ENCODE results near the gene HDAC8.
A peak's percentile ranks its signal among the peaks of the same experiment; 100 is the strongest.
"Not testable (repeated sequence)": the region's sequence is repeated elsewhere in the genome, so short reads cannot be mapped to it uniquely, and the experiment has no call there.

Gene HDAC8

GRCh38 chrX:72372735-72373134 is 199.9 kb downstream of the HDAC8 start:
- DNase-seq = no peak

- DNase-seq = no peak
Observed at GRCh38 chrX:72371405-72371804, 201.2 kb downstream of the HDAC8 start.

- no peak for DNase-seq
Observed at GRCh38 chrX:72368796-72369195, 203.8 kb downstream of the HDAC8 start.

GRCh38 chrX:72367516-72367915 is 205.1 kb downstream of the HDAC8 start:
- peak; percentile 34 for DNase-seq

- DNase-seq = peak; percentile 34
Observed at GRCh38 chrX:72366701-72367454, 205.8 kb downstream of the HDAC8 start.

- no peak for DNase-seq
Observed at GRCh38 chrX:72366178-72366577, 206.5 kb downstream of the HDAC8 start.

- no peak for DNase-seq
Observed at GRCh38 chrX:72365126-72365525, 207.5 kb downstream of the HDAC8 start.

- DNase-seq = no peak
Observed at GRCh38 chrX:72360326-72360725, 212.3 kb downstream of the HDAC8 start.

- DNase-seq = no peak
Observed at GRCh38 chrX:72358313-72358712, 214.3 kb downstream of the HDAC8 start.

GRCh38 chrX:72352786-72353185 is 219.9 kb downstream of the HDAC8 start:
- no peak for DNase-seq

GRCh38 chrX:72351606-72352334 is 220.9 kb downstream of the HDAC8 start:
- DNase-seq = no peak

- no peak for DNase-seq
Observed at GRCh38 chrX:72349190-72349589, 223.5 kb downstream of the HDAC8 start.

GRCh38 chrX:72348247-72348979 is 224.2 kb downstream of the HDAC8 start:
- no peak for DNase-seq

- no peak for DNase-seq
Observed at GRCh38 chrX:72347366-72347765, 225.3 kb downstream of the HDAC8 start.

- DNase-seq = no peak
Observed at GRCh38 chrX:72346302-72346949, 226.2 kb downstream of the HDAC8 start.

- no peak for DNase-seq
Observed at GRCh38 chrX:72340626-72341025, 232.0 kb downstream of the HDAC8 start.

- no peak for DNase-seq
Observed at GRCh38 chrX:72340041-72340440, 232.6 kb downstream of the HDAC8 start.

GRCh38 chrX:72330131-72330530 is 242.5 kb downstream of the HDAC8 start:
- no peak for DNase-seq

GRCh38 chrX:72326605-72327300 is 245.9 kb downstream of the HDAC8 start:
- no peak for DNase-seq

- DNase-seq = not testable (repeated sequence)
Observed at GRCh38 chrX:72319651-72320050, 253.0 kb downstream of the HDAC8 start.

- no peak for DNase-seq
Observed at GRCh38 chrX:72317139-72317538, 255.5 kb downstream of the HDAC8 start.

- no peak for DNase-seq
Observed at GRCh38 chrX:72316408-72317110, 256.1 kb downstream of the HDAC8 start.
